ENCODE results near the gene RRAD. TPM values are rescaled to one million over a fixed set of nuclear protein-coding genes. Genes with fewer than 3 reads are reported as not detected.

The RRAD gene
- total RNA-seq, 1 experiment from 2014 or later = 0.19 TPM

- H3K4me1 ChIP-seq (ENCODE audit: insufficient read depth, low read length, poor library complexity, severe bottlenecking) = no peaks in the 10 kb centered on the region
- H3K27ac ChIP-seq (ENCODE audit: low read depth, low read length, poor library complexity, severe bottlenecking) = no peak overlapping the region
- peak overlapping the region; percentile 52 for H3K4me3 ChIP-seq (ENCODE audit: low read depth, low read length, poor library complexity, severe bottlenecking)
- peak; percentile 92 for DNase-seq (ENCODE audit: low spot score)
- peaks cover 7% of the 10 kb centered on the region for H3K9me3 ChIP-seq (ENCODE audit: low read depth, low read length, poor library complexity, severe bottlenecking)
- BruUV-seq (replicated peaks) = no TSS peak
- no peaks in the 10 kb centered on the region for H3K27me3 ChIP-seq (replicated peaks; ENCODE audit: insufficient read depth, low read depth, low read length, poor library complexity)
- intact Hi-C loops (cut with micrococcal nuclease; ENCODE audit: unreplicated experiment) = loop anchor here (5.0 kb wide), 1 partner anchor 50 kb away; no protein-coding TSS in a partner anchor
- H3K36me3 ChIP-seq (ENCODE audit: insufficient read depth, low read length, poor library complexity, severe bottlenecking) = peaks cover 10% of the 10 kb centered on the region
- peak; percentile 94 for TF ChIP-seq CTCF (conservative IDR thresholded peaks at IDR 0.05; ENCODE audit: low read depth, low read length)
- TF ChIP-seq EZH2 (IDR thresholded peaks at IDR 0.05; ENCODE audit: borderline replicate concordance, low read depth, low read length, poor library complexity, severe bottlenecking) = no peak
- ChIA-PET POLR2A (ENCODE audit: low non-redundant PET) (no interaction called here), CTCF (interaction anchor here (0.5 to 1.0 kb wide), 2 partner anchors 80 to 208 kb away, joined by 3 to 11 read pairs; no protein-coding TSS in a partner anchor)
These were observed 22.1 kb upstream of the RRAD start for GRCh38 chr16:66947302-66948065.

GRCh38 chr16:66946974-66947301 is 21.6 kb upstream of the RRAD start:
- TF ChIP-seq CTCF (conservative IDR thresholded peaks at IDR 0.05; ENCODE audit: low read depth, low read length) = no peak
- TF ChIP-seq EZH2 (IDR thresholded peaks at IDR 0.05; ENCODE audit: borderline replicate concordance, low read depth, low read length, poor library complexity, severe bottlenecking) = no peak
- intact Hi-C loops (cut with micrococcal nuclease; ENCODE audit: unreplicated experiment) = loop anchor here (5.0 kb wide), 1 partner anchor 50 kb away; no protein-coding TSS in a partner anchor
- Histone ChIP-seq H3K27me3 (replicated peaks; ENCODE audit: insufficient read depth, low read depth, low read length, poor library complexity) (no peaks in the 10 kb centered on the region), H3K4me3 (ENCODE audit: low read depth, low read length, poor library complexity, severe bottlenecking) (no peak overlapping the region), H3K27ac (ENCODE audit: low read depth, low read length, poor library complexity, severe bottlenecking) (no peak overlapping the region), H3K36me3 (ENCODE audit: insufficient read depth, low read length, poor library complexity, severe bottlenecking) (peaks cover 14% of the 10 kb centered on the region), H3K9me3 (ENCODE audit: low read depth, low read length, poor library complexity, severe bottlenecking) (peaks cover 7% of the 10 kb centered on the region), H3K4me1 (ENCODE audit: insufficient read depth, low read length, poor library complexity, severe bottlenecking) (no peaks in the 10 kb centered on the region)
- ChIA-PET POLR2A (ENCODE audit: low non-redundant PET) (no interaction called here), CTCF (interaction anchor here (1.0 kb wide), 1 partner anchor 208 kb away, joined by 3 read pairs; no protein-coding TSS in a partner anchor)
- BruUV-seq (replicated peaks) = no TSS peak
- no peak for DNase-seq (ENCODE audit: low spot score)

- Histone ChIP-seq H3K27ac (ENCODE audit: low read depth, low read length, poor library complexity, severe bottlenecking) (no peak overlapping the region), H3K27me3 (replicated peaks; ENCODE audit: insufficient read depth, low read depth, low read length, poor library complexity) (no peaks in the 10 kb centered on the region), H3K4me3 (ENCODE audit: low read depth, low read length, poor library complexity, severe bottlenecking) (no peak overlapping the region), H3K4me1 (ENCODE audit: insufficient read depth, low read length, poor library complexity, severe bottlenecking) (no peaks in the 10 kb centered on the region), H3K36me3 (ENCODE audit: insufficient read depth, low read length, poor library complexity, severe bottlenecking) (peaks cover 18% of the 10 kb centered on the region), H3K9me3 (ENCODE audit: low read depth, low read length, poor library complexity, severe bottlenecking) (peaks cover 6% of the 10 kb centered on the region)
- POLR2A ChIA-PET (ENCODE audit: low non-redundant PET) = no interaction called here
- DNase-seq (ENCODE audit: low spot score) = no peak
- CTCF ChIA-PET = no interaction called here
- intact Hi-C loops (cut with micrococcal nuclease; ENCODE audit: unreplicated experiment) = loop anchor here (5.0 kb wide), 1 partner anchor 49 kb away; no protein-coding TSS in a partner anchor
- no TSS peak for BruUV-seq (replicated peaks)
- TF ChIP-seq CTCF (conservative IDR thresholded peaks at IDR 0.05; ENCODE audit: low read depth, low read length) (no peak), EZH2 (IDR thresholded peaks at IDR 0.05; ENCODE audit: borderline replicate concordance, low read depth, low read length, poor library complexity, severe bottlenecking) (no peak)
These were observed 21.2 kb upstream of the RRAD start for GRCh38 chr16:66946541-66946940.
